ENCODE results near the gene TTC7B. TPM values are rescaled to one million over a fixed set of nuclear protein-coding genes. Genes with fewer than 3 reads are reported as not detected.

TTC7B gene
- total RNA-seq, 1 experiment from 2014 or later: 21.3 TPM

DNA sequence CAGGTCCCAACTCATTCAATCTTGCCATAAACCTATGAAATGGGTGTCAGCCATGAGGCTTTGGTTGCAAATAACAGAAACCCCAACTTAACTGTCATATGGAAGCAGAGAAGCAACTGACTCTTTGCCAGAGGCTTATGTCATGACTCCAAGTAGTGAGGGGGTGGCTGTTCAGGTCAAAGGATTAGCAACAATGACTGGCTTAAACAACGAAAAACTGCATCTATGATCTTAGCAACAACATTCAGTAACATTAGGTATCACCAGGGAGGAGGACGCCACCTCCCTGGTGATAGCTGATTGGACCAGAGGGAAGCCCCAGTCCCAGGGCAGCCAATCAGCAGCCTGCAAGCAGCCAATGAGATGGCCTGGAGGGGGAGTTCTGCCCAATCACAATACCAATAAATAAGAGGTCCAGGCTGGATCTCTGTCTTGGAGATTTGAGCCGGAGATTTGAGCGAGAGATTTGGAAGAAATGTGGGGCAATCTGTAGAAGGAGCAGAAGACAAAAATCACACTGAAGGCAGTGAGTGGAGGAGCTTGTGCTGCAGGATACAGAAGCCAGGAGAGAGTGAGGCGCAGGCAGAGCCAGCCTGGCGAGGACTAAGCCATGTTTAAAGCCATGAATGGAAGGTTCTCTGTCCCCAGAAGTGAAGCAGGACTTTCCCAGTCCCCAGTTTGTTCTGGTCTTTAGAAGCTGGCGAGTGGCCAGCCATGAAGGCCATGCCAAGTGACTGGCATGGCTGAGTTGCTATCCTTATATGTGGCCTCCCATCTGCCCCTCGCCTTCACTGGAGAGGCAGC lies 326.1 kb downstream of the TTC7B start:
- DNase-seq (ENCODE audit: low read depth): no peak

DNA sequence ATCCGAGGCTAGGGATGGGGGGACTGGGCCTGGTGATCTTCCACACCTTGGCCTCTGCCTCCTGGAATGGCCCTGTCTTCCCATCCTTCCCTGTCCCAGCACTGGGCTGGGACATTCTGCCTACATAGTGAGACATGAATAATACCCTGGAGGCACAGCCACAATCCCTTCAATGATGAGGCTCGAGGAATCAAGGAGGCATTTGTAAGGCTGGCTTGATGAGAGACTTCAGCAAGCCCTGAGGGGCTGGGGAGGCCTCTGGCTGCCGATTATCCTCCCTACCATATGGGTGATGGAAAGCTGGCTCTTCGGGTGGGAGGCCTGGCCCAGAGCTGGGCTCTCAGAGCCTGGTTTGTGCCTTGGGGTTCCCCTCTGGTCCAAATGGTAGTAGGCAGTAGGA lies 326.9 kb downstream of the TTC7B start:
- no peak for DNase-seq (ENCODE audit: low read depth)

DNA sequence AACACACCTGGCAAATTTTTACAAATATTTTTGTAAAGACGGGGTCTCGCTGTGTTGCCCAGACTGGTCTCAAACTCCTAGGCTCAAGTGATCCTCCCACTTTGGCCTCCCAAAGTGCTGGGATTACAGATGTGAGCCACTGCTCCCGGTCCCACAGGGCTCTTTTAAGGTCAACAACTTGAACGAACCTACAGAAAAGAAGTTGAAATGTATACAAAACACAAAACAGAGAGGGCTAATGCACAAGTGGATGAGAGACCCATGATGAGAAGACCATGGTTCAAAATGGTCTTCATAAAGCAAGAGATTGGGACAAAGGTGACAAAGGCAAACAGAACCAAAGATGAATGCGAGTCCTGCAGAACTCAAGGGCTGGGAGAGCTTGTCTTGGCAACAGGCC lies 328.0 kb downstream of the TTC7B start:
- no peak for DNase-seq (ENCODE audit: low read depth)

DNA sequence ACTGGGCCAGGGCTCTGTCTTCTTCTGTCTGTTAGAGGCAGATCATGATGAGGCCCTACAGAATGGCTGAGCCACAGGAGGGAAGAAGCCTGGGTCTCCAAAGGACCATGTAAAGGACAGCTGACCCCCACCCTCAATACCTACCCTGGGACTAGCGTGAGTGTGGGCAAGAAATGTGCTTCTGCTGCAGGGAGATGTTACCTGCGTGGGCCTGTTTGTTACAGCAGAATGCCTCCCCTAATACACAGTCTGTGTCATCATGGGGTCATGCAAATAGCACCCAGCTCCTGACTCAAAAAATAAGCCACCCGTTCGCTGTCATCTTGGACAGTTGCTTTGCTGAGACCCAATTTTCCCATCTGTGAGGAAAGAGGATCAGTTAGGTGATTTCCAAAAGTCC lies 328.8 kb downstream of the TTC7B start:
- DNase-seq (ENCODE audit: low read depth): no peak

DNA sequence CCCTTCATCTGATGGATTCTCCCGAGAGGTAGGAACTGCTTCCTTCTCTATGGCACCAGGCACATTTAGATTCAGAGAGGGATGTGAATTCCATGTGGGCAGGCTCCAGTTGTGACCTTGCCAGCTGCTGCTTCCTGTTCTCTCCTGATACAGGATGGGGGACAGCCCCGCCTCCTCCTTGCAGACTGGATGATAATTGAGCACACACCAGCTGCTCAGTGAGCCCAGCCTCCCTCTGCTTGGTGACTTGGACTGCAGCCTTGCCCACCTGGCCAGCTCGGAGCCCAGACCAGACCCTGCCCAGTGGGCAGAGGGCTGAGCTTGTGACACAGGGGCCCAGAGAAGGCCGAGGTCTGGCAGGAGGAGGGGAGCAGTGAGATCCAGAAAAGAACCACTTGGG lies 329.2 kb downstream of the TTC7B start:
- peak; percentile 51 for DNase-seq (ENCODE audit: low read depth)

DNA sequence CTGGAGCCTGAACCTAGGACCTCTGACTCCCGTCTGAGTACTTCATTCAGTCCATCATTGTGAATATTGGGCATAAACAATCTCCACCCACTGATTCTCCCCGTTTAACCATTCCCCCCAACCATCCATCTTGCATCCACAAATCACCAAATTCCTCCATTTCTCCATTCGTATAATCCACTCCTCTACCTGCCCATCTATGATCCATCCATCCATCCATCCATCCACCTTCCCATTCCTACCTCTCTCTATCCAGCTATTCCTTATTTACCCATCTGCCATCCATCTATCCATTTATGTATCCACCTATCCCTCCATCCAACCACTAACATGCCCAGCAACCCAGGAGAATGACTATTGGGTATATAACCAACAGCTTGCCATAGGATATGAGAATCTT lies 331.9 kb downstream of the TTC7B start:
- DNase-seq (ENCODE audit: low read depth): no peak

DNA sequence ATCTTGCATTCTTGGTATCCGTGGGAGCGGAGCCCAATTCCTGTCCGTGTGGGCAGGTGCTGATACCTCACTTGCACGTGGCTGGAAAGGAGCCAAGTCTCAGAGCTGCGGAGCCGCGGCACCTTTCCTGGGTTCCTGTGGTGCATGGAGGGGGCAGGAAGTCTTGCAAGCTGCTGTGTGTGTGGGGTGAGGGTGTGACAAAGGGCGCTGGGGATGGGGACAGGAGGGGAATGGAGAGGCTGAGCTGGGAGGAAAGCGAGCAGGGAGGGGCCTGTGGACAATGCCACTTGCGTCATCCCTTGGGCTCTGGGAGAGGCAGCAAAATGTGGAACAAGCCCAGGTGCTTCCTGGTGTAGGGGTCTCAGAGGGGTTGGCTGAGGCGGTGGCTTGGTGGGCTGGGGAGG lies 332.7 kb downstream of the TTC7B start:
- no peak for DNase-seq (ENCODE audit: low read depth)

DNA sequence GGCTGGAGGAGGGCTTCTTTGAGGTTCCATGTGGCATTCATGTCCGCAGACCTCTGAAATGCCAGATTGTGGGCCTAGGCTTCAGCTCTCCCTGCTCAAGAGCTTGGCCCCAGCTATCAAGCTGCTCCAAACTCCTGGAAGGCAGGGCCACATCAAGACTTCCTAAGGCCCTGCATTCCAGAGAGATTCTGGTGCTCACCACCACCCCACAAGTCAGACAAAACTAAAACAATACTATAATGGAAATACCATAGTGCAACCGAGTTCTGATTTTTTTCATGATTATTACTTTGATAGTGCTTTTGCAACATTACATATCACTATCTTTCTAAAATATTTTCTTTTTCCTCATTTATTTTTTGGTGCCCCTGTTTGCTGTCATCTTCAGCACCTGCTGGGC lies 333.1 kb downstream of the TTC7B start:
- DNase-seq (ENCODE audit: low read depth): no peak

DNA sequence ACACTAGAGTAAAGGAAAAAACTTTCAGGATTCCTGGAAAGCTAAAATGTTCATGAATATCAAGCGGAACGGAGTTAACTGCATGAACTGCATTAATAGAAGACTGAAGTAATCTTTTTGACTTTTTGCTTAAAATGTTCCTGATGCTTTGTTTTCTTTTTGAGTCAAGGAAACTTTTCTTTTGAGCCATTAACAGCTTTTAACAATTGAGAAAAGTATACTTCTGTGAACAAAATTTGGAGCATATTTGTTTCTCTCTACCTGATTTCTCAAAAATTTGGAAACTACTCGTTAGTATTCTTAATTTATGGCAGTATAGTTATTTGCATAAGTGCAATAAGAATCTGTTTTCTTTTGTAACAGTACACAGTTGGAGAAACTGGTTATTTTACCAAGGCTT lies 340.9 kb downstream of the TTC7B start:
- DNase-seq (ENCODE audit: low read depth): no peak

Other genes with a start within 250 kb of the TTC7B start
- gene RPS6KA5, start 244.2 kb upstream of the TTC7B start, total RNA-seq (2014; rRNA removed; shearing (Covaris generic)): 2.7 and 3.7 TPM in 2 replicates